NCI-H2227 (cell line): ENCODE data around the gene SECISBP2L.
A peak's percentile ranks its signal among the peaks of the same experiment; 100 is the strongest.

ENCODE experiments used
- DNase-seq: peaks from one replicate; lab custom pipeline; 2025; ENCODE audit not compliant: unreplicated experiment; lab: John Stamatoyannopoulos, UW

SECISBP2L gene

DNA sequence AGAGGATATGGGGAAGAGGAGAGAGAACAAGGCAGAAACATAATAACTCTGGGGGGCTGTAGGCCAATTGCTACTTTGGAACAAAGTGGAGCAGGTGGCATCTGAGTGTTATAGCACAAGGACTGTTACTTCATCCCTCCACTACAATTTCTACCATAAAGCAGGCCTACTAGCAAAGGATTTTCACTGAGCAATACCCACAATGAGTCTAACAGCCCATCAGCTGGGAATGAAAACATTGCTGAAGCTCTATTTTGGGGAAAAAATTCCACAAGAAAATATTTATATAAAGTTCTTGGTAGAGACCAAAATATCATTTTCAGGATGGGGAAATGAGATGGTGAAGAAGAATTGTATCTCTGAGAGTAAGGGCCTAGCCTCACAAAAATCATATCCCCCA is 78.9 kb downstream of the SECISBP2L start:
- no peak for DNase-seq

- DNase-seq: no peak
Measured at GRCh38 chr15:48966595-48967301, 79.5 kb downstream of the SECISBP2L start.

- DNase-seq: no peak
Measured at GRCh38 chr15:48965972-48966371, 80.3 kb downstream of the SECISBP2L start.

GRCh38 chr15:48964898-48965297 is 81.3 kb downstream of the SECISBP2L start:
- no peak for DNase-seq

DNA sequence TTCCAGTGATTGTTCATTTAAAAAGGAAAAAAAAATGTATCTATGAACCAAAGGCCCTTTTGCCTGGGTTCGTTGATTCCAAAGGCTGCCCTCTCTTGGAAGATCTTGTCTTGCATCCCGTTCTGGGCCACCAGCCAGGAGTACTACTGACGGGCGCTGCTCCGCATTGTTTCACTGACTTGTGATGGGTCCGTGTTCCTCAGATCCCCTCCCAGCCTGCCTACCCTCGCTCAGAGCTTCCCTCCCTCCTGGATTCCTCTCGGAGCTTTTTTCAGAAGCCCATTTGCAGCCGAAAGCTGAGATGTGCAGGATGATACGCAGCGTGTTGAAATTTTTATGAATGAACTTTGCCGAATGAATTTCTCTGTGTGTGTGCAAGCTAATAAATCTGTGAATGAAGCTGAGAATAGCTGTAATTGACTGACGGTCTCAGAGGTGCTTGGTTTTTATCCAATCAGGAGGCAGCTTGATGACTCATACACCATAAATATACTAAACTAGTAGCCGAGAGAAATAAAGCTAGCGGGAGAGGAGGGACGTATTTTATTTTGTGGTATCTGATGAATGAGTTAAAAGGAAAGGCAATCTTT is 82.6 kb downstream of the SECISBP2L start, which contains the start of gene SHC4:
Gene SHC4 (minus strand): TSS at position 396 of the 590 bp plus-strand sequence. CDS start 904 bp downstream, outside the sequence.
- peak; percentile 64 for DNase-seq

DNA sequence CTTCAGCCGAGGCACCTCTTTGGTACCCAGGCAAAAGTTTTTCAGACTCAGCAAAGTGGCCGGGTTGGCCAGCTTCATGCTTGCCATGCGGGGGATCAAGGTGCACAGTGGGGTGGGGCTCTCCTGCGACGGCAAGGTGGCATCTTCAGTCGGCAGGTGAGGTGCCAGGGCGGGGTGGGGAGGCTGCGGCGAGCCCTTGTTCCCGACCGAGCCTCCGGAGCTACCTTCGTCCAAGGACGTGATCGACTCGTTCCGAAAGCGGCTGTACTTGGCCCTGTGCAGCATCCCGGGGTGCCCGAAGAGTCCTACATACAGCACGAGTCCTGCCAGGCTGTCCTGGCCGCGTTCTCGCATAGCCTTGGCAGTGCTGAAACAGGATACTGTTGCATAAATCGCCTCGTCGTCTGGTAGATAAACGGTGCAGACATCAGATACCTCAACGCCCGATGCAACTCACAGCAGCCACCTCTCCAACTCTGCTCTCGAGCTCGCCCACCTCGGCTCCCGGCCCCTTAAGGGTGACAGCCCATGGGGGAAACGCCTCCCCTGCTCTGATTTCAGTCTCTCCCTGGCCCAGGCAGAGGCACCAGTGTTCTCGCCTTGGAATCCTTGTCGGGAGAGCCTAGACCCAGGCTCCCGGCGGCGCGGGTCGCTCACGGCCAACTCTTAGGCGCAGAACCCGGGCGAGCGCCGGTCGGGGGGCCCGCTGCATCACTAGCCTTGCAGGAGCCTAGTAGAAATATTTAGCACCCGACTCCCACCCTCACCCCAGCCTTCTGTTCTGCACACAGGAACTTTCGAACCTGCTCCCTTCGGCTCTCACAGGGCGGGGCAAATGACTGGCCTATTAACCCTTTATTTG is 83.4 kb downstream of the SECISBP2L start:
- DNase-seq: peak; percentile 30

GRCh38 chr15:48955967-48956366 is 90.3 kb downstream of the SECISBP2L start:
- no peak for DNase-seq

DNA sequence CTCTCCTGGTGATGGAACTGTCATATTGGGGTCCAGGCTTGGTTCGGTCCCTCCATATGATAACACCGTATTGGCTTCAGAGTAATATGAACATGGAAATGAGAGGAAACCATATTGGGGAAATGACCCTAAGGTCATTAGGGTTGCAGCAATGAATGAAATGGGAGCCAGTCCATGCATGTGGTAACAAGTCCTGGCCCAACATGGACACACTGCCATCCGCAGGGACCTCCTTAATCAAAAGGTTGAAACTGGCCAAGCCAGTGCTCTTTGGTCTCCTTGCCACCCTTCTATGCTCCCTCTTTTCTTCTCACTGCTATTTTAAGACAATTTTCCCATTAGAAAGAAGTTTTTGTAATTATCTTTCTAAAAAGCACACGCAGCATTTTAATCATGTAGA is 90.9 kb downstream of the SECISBP2L start:
- DNase-seq: no peak

- DNase-seq: no peak
Measured at GRCh38 chr15:48954538-48954937, 91.7 kb downstream of the SECISBP2L start.

DNA sequence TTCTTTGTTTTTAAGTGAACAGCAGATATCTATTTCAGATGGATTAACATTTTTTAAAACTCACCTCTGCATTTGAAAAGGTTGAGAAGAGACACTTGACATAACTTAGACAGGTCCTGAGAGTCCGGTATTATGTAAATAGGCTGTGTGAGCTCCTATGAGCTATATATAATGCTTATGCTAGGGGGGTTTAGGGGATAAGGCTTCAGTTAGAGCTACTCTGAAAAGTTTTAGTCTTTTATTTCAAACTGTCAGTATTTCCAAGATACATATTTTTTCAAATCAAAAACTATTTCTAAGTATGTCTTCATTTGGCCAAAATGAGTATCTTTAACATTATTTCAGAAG is 99.4 kb downstream of the SECISBP2L start:
- DNase-seq: no peak

DNA sequence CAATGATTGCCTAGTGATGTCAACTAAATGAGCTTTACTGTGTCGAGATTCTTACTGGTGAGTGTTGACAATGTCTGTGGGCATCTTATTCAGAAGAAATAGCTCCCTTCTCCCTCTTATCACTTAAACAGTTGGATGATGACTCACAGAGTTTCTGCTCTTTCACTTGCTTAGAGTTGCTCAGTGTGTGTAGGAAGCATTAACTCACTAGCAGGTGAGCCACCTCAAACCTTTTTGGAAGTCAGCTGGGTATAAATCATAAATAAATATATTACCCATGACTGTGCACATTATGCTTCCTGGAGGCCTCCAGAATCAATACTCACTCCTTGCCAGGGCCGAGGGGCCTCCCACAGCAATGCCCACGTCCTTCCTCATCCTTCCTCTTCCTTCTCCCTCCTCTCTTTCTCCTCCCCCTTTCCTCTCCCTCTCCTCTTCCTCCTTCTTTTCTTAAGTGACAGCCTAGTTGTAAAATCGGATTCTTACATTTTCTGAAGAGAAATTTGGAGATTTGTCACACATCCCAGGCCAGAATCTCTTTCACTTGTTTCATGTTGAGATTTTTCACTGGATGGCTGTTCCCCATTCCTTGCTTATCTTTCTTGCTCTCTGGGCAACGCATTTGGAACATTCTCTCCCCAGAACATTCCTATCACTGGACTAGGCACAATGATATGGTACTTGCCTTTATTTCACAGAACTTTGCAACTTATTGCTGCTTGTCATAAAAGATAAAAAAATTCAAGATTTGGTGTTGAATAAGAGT is 100.0 kb downstream of the SECISBP2L start:
- DNase-seq: no peak

GRCh38 chr15:48945386-48945785 is 100.9 kb downstream of the SECISBP2L start:
- no peak for DNase-seq

DNA sequence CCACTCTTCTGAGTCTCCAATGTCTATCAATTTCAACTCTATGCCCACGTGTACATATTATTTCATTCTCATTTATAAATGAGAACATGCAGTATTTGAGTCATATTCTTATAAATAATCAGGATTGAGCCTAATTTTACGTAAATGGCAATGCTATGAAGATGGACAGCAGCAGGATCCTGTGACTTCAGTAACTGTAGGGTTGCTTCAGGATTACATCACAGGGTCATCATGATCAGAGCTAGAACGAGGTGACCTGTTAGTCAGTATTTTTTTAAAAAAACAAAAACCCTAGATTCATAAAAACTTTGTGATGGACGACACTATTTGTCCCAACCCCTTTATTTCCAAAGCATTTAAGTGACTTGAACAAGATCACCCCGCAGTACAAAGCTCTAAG is 104.3 kb downstream of the SECISBP2L start:
- no peak for DNase-seq

GRCh38 chr15:48940508-48940907 is 105.7 kb downstream of the SECISBP2L start:
- no peak for DNase-seq

GRCh38 chr15:48939648-48940047 is 106.6 kb downstream of the SECISBP2L start:
- no peak for DNase-seq
